ENCODE data around the gene FASTKD2. TPM values are rescaled to one million over a fixed set of nuclear protein-coding genes. Genes with fewer than 3 reads are reported as not detected.

The FASTKD2 gene
- total and polyA plus RNA-seq, 12 donors: 8.4 to 63.8 (median 27.8) TPM

- no peaks in the 10 kb centered on the region for H3K4me1 ChIP-seq (replicated peaks in 1 of 2)
- TF ChIP-seq, protein P1, sequence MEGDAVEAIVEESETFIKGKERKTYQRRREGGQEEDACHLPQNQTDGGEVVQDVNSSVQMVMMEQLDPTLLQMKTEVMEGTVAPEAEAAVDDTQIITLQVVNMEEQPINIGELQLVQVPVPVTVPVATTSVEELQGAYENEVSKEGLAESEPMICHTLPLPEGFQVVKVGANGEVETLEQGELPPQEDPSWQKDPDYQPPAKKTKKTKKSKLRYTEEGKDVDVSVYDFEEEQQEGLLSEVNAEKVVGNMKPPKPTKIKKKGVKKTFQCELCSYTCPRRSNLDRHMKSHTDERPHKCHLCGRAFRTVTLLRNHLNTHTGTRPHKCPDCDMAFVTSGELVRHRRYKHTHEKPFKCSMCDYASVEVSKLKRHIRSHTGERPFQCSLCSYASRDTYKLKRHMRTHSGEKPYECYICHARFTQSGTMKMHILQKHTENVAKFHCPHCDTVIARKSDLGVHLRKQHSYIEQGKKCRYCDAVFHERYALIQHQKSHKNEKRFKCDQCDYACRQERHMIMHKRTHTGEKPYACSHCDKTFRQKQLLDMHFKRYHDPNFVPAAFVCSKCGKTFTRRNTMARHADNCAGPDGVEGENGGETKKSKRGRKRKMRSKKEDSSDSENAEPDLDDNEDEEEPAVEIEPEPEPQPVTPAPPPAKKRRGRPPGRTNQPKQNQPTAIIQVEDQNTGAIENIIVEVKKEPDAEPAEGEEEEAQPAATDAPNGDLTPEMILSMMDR (IDR thresholded peaks at IDR 0.05): peak; percentile 29 to 81 (median 78)
- no peak for TF ChIP-seq POLR2A (IDR thresholded peaks at IDR 0.05)
- H3K4me3 ChIP-seq: no peak overlapping the region
- no peak overlapping the region for H3K27ac ChIP-seq
- peaks cover 0 to 8% of the 10 kb centered on the region in 2 donors for H3K36me3 ChIP-seq (replicated peaks in 1 of 2)
- H3K9me3 ChIP-seq (replicated peaks in 1 of 3): no peaks in the 10 kb centered on the region
- intact Hi-C loops (cut with DNase I): loop anchor here (5.0 to 10.0 kb wide), 3 partner anchors 177 to 672 kb away; no protein-coding TSS in a partner anchor
- peak; percentile 60 to 82 (median 68) for DNase-seq
- WGBS, 4 donors: 30 to 34% (median 31%) methylated on average over 12 of the region's 12 CpGs
- H3K27me3 ChIP-seq: no peaks in the 10 kb centered on the region
Observed at GRCh38 chr2:206800506-206801417, 35.4 kb downstream of the FASTKD2 start.

- intact Hi-C loops (cut with DNase I): loop anchor here (5.0 to 10.0 kb wide), 3 partner anchors 176 to 671 kb away; no protein-coding TSS in a partner anchor
- no peaks in the 10 kb centered on the region for H3K9me3 ChIP-seq (replicated peaks in 1 of 3)
- no peaks in the 10 kb centered on the region for H3K4me1 ChIP-seq (replicated peaks in 1 of 2)
- no peaks in the 10 kb centered on the region for H3K27me3 ChIP-seq
- 77 to 85% (median 79%) methylated on average over 9 of the region's 9 CpGs for WGBS, 4 donors
- no peaks in the 10 kb centered on the region for H3K36me3 ChIP-seq (replicated peaks in 1 of 2)
- no peak for DNase-seq
- H3K27ac ChIP-seq: no peak overlapping the region
- H3K4me3 ChIP-seq: no peak overlapping the region
- no peak for TF ChIP-seq POLR2A (IDR thresholded peaks at IDR 0.05)
- TF ChIP-seq, protein P1 (IDR thresholded peaks at IDR 0.05): no peak
Observed at GRCh38 chr2:206801418-206802189, 36.2 kb downstream of the FASTKD2 start.

- 88 to 93% (median 91%) methylated on average over 7 of the region's 7 CpGs for WGBS, 4 donors
- intact Hi-C loops (cut with DNase I): loop anchor here (5.0 to 10.0 kb wide), 3 partner anchors 174 to 669 kb away; no protein-coding TSS in a partner anchor
- TF ChIP-seq, protein P1 (IDR thresholded peaks at IDR 0.05): no peak
- no peak for TF ChIP-seq POLR2A (IDR thresholded peaks at IDR 0.05)
Observed at GRCh38 chr2:206802654-206803514, 37.5 kb downstream of the FASTKD2 start.

More at GRCh38 chr2:206802654-206803514, 37.5 kb downstream of the FASTKD2 start:
- H3K4me1 ChIP-seq (replicated peaks in 1 of 2): no peaks in the 10 kb centered on the region
- no peak overlapping the region for H3K27ac ChIP-seq
- no peaks in the 10 kb centered on the region for H3K27me3 ChIP-seq
- no peak overlapping the region for H3K4me3 ChIP-seq
- H3K9me3 ChIP-seq (replicated peaks in 1 of 3): no peaks in the 10 kb centered on the region
- H3K36me3 ChIP-seq (replicated peaks in 1 of 2): no peaks in the 10 kb centered on the region
- no peak for DNase-seq
